Urothelium cell line (cell line): ENCODE measurements around the gene TNIP1.

Source experiments
- DNase-seq: peaks from one replicate; pipeline ENCODE4 v3.0.0; 2011; ENCODE audit warnings: low spot score, mixed read lengths
- FAIRE-seq: peaks from 2 replicates; lab custom pipeline; 2011; peaks lifted over from hg19 to GRCh38; lab: Jason Lieb, UNC

TNIP1 gene

DNA sequence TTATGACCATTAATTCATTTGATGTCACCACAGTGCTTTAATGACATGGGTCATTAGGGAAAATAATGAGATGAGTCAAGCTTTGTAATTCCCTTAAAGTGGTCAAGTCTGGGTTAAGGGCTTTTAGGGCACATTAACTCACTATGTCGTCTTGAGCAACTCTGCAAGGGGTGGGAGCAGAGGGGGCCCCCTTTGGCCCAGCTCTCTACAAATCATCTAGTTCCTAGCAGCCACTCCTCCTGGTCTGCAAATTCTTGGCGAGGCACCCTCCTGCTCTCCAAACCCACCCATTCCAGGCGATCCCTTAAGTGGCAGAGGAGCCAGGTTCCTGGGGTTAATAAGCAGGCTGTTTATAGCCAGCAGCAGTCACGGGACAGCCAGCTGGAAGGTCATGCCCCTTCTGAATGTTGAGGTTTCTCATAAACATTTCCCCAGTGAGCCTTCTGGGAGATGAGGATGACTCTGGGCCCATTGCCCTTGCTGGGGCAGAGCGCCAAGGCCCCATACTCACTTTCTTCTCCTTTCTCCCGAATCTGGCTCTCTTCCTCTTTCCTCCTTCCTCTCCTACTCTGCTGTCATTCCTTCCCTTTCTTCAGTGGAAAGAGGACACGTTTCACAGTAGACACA lies 74.8 kb downstream of the TNIP1 start:
- FAIRE-seq = no peak
- DNase-seq = no peak

DNA sequence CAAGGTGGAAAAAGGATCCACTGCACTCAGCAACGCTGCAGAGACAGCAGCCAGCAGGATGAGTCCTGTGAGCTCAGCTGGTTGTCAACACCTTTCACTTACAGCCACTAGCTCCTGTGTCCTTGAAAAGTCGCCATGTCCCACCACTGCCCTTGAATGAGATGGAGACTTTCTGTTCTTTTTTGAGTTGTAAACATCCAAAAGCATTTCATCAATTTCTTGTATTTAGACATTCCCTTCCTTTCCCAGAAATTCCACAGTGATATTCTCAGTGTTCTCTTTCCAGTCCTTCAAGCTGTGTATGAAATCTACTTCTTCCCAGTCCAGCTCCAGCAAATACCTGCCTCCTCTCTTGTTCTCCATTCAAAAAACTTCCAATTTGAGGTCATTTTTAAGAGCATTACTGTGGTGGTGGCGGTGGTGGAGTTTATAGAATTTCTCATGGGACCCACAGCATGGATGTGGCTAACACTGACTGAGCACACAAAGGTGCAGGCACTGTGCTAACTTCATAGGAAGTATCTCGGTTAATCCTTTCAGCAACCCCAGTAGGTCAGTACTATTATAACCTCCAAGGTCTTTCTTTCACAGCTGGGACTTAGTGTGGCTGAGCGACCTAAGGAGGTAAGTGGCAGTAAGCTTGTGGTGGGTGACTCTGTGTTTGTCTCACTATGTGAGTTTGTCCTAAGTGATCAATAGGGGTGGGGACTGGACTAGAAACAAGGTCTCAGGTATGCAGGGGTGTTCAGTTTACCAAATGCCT lies 75.5 kb downstream of the TNIP1 start:
- DNase-seq (no peak), FAIRE-seq (no peak)

GRCh38 chr5:151004499-151004898 lies 76.3 kb downstream of the TNIP1 start:
- no peak for DNase-seq
- no peak for FAIRE-seq

GRCh38 chr5:151003503-151003860 lies 77.4 kb downstream of the TNIP1 start:
- no peak for DNase-seq
- no peak for FAIRE-seq

- no peak for DNase-seq
- no peak for FAIRE-seq
Measured at GRCh38 chr5:151002681-151003502, 77.9 kb downstream of the TNIP1 start.

- no peak for FAIRE-seq
- no peak for DNase-seq
Measured at GRCh38 chr5:151002250-151002649, 78.6 kb downstream of the TNIP1 start.

- DNase-seq (no peak), FAIRE-seq (no peak)
Measured at GRCh38 chr5:151001436-151001835, 79.4 kb downstream of the TNIP1 start.

DNA sequence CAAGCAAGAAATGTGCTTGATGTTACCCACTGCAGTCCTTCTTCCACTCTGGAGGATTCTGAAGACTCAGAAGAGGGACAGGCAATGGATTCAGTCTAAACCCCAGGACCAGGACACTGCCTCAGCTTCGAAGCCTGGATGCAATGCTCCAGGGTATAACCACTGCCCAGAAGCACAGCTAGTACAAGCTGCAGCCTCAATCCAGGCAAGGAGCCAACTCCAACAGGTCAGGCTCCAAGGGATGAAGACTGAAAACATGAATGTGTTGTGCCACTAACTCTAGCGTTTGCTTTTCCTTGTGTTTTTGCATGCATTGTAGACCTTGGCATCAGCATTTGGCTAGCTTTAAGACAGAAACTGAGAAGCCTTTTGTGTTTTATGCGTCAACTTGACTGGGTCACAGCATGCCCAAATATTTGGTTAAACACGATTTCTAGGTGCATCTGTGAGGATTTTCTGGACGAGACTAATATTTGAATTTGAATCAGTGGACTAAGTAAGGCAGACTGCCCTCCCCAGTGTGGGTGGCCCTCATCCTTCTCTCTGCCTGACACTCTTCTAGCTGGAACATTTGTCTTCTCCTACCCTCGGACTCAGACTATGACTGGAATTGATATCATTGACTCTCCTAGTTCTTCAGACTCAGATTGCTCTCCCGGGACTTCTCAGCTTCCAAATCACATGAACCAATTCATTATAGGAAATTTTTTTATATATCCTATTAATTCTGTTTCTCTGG lies 81.0 kb downstream of the TNIP1 start:
- FAIRE-seq = no peak

DNA sequence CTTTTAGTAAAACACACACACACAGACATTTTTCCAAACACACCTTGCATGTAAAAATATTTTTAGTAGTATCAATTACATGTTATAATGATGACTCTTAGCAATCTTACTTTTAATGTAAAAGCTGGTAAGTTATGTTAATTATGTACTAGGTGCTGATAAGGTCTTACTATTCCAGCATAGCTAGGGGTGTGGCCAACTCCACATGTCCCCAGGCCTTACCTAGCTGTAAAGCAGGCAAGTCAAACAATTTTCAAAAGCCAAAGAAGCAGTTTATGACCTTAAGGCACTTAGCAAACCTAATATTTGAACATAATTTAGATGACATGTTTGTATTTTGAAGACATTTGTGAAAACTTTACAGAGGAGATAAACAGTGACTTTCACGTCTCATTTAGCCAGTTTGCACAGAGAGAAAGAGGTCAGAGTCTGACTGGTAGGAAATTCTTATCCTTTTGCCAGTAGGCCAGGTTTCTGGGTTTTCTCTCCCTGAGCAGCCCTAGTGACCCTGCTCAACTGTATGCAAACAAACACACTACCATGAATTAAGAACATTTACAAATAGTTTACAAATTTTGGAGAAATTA lies 86.9 kb downstream of the TNIP1 start:
- FAIRE-seq (no peak), DNase-seq (no peak)

More for the DNA sequence above, 81.0 kb downstream of the TNIP1 start:
- DNase-seq = no peak

DNA sequence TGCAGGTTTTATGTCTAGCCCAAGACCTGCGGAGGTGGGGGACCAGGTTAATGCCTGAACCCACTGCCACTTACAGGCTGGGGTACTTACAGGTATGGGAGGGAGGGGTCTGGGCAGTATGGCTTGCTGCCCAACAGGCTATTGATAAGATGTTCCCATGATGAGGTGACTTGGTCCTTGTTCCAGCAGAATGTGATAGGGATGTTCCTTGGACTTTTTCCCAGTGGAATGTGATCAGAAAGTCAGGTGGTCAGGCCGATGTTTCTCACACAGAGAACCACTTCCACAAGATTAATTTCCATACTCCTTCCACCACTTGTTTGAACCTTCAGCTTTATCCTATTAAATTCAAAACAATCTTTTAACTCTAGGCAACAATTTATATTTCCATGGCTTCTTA lies 87.4 kb downstream of the TNIP1 start:
- no peak for DNase-seq
- no peak for FAIRE-seq

- FAIRE-seq (no peak), DNase-seq (no peak)
Measured at GRCh38 chr5:150992705-150993104, 88.1 kb downstream of the TNIP1 start.

- FAIRE-seq (no peak), DNase-seq (no peak)
Measured at GRCh38 chr5:150989695-150990094, 91.1 kb downstream of the TNIP1 start.

DNA sequence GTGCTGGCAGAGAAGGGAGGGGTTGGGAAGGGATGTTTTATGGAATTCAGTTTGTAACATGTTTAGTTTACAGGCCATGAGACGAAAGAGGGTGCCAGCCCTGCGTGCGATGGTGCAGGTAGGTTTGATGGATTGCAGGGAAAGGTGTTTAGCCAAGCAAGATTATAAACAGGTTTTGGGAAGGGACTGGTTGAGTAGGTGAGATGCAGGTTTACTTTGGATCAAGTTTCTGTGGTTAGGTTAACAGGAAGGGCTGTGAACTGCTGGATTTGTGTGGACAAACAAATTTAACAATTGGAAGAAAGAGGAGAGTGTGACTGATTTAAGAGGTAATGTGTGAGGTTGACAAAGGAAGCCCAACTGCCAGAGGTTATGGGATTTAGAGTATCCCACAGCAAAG lies 93.1 kb downstream of the TNIP1 start:
- DNase-seq = no peak
- FAIRE-seq = no peak
